Activated T-cell treated with anti-CD3 and anti-CD28 coated beads, Interleukin-2, amount 50 U/mL, for 72 hours (primary cell): Measurements from ENCODE around the gene SRRM3. TPM values are rescaled to one million over a fixed set of nuclear protein-coding genes. Genes with fewer than 3 reads are reported as not detected.
"Not testable (repeated sequence)": the region's sequence is repeated elsewhere in the genome, so short reads cannot be mapped to it uniquely, and the experiment has no call there.

Experiments
- ATAC-seq, 2 donors: fragments of 150-1000 bp; cut with Tn5 transposase; replicated peaks in 1 of 2; 2 replicates each; pipeline ENCODE4 v1.10.0; 2021; ENCODE audit warnings: moderate library complexity in 2 of 2, mild to moderate bottlenecking in 1 of 2
- DNase-seq, 2 donors: peaks; one replicate each; pipeline ENCODE4 v3.0.0; 2021 to 2022; ENCODE audit warnings: mixed read lengths in 1 of 2
- H3K27ac Mint-ChIP-seq: one replicate; pipeline ENCODE4 v1.8.0; 2022; ENCODE audit warnings: mild to moderate bottlenecking, moderate library complexity, mixed read lengths
- H3K27me3 Mint-ChIP-seq: one replicate; pipeline ENCODE4 v1.8.0; 2022; ENCODE audit warnings: low read depth, mixed read lengths
- H3K36me3 Mint-ChIP-seq, 2 donors: one replicate each; pipeline ENCODE4 v1.8.0; 2022; ENCODE audit warnings: mixed read lengths in 2 of 2, mild to moderate bottlenecking in 1 of 2; ENCODE audit not compliant: insufficient read depth in 2 of 2
- H3K4me1 Mint-ChIP-seq: one replicate; pipeline ENCODE4 v1.8.0; 2022; ENCODE audit warnings: low read depth, mixed read lengths
- H3K4me3 Mint-ChIP-seq, 2 donors: one replicate each; pipeline ENCODE4 v1.8.0; 2022; ENCODE audit warnings: mild to moderate bottlenecking in 2 of 2, mixed read lengths in 2 of 2, moderate library complexity in 2 of 2
- H3K9me3 Mint-ChIP-seq, 2 donors: one replicate each; pipeline ENCODE4 v1.8.0; 2022; ENCODE audit warnings: mixed read lengths in 2 of 2
- total RNA-seq, 2 donors: library from RNA; stranded (reverse); gene quantifications; one replicate each; pipeline ENCODE4 v1.2.3, GENCODE V29; 2022

The SRRM3 gene
- total RNA-seq, 2 donors from 2014 or later = 0.12 TPM; not detected in 1

- H3K9me3 Mint-ChIP-seq = no peaks in the 10 kb centered on the region
- no peak overlapping the region for H3K4me3 Mint-ChIP-seq
- DNase-seq (no peak), ATAC-seq (no peak)
- peaks cover 33% of the 10 kb centered on the region for H3K4me1 Mint-ChIP-seq
- no peak overlapping the region for H3K27ac Mint-ChIP-seq
- H3K27me3 Mint-ChIP-seq = no peaks in the 10 kb centered on the region
- peaks cover 9 to 20% of the 10 kb centered on the region in 2 donors for H3K36me3 Mint-ChIP-seq
These were observed 128.6 kb downstream of the SRRM3 start for GRCh38 chr7:76330261-76330660.

GRCh38 chr7:76330673-76331072, 129.0 kb downstream of the SRRM3 start:
- Mint-ChIP-seq H3K27me3 (no peaks in the 10 kb centered on the region), H3K36me3 (peaks cover 9 to 18% of the 10 kb centered on the region in 2 donors)
- ATAC-seq = no peak

GRCh38 chr7:76332078-76332477, 130.4 kb downstream of the SRRM3 start:
- DNase-seq (no peak), ATAC-seq (no peak)
- no peak overlapping the region for H3K4me3 Mint-ChIP-seq
- H3K4me1 Mint-ChIP-seq = peaks cover 33% of the 10 kb centered on the region
- H3K27ac Mint-ChIP-seq = no peak overlapping the region
- no peaks in the 10 kb centered on the region for H3K9me3 Mint-ChIP-seq
- H3K27me3 Mint-ChIP-seq = no peaks in the 10 kb centered on the region
- peaks cover 6 to 13% of the 10 kb centered on the region in 2 donors for H3K36me3 Mint-ChIP-seq

More at GRCh38 chr7:76330673-76331072, 129.0 kb downstream of the SRRM3 start:
- Mint-ChIP-seq H3K4me1 (peaks cover 33% of the 10 kb centered on the region), H3K9me3 (no peaks in the 10 kb centered on the region), H3K27ac (no peak overlapping the region), H3K4me3 (no peak overlapping the region)
- no peak for DNase-seq

- Mint-ChIP-seq H3K4me1 (peaks cover 37% of the 10 kb centered on the region), H3K9me3 (no peaks in the 10 kb centered on the region), H3K36me3 (peaks cover 6 to 12% of the 10 kb centered on the region in 2 donors), H3K27ac (peak overlapping the region; percentile 20), H3K27me3 (no peaks in the 10 kb centered on the region), H3K4me3 (no peak overlapping the region)
- ATAC-seq (no peak), DNase-seq (no peak)
These were observed 131.9 kb downstream of the SRRM3 start for GRCh38 chr7:76333511-76334101.

- ATAC-seq (no peak), DNase-seq (no peak)
- Mint-ChIP-seq H3K4me3 (no peak overlapping the region), H3K27ac (no peak overlapping the region), H3K36me3 (peaks cover 6 to 13% of the 10 kb centered on the region in 2 donors), H3K27me3 (no peaks in the 10 kb centered on the region), H3K9me3 (no peaks in the 10 kb centered on the region), H3K4me1 (peaks cover 36% of the 10 kb centered on the region)
These were observed 132.7 kb downstream of the SRRM3 start for GRCh38 chr7:76334320-76334967.

GRCh38 chr7:76335417-76335816, 133.7 kb downstream of the SRRM3 start:
- Mint-ChIP-seq H3K4me1 (peaks cover 38% of the 10 kb centered on the region), H3K36me3 (peaks cover 0 to 16% of the 10 kb centered on the region in 2 donors)
- H3K9me3 Mint-ChIP-seq, H3K4me3 Mint-ChIP-seq, H3K27me3 Mint-ChIP-seq, DNase-seq, H3K27ac Mint-ChIP-seq, ATAC-seq: not testable (repeated sequence)

GRCh38 chr7:76336094-76336493, 134.4 kb downstream of the SRRM3 start:
- no peaks in the 10 kb centered on the region for H3K9me3 Mint-ChIP-seq
- DNase-seq (no peak), ATAC-seq (no peak)
- peaks cover 1 to 19% of the 10 kb centered on the region in 2 donors for H3K36me3 Mint-ChIP-seq
- no peak overlapping the region for H3K4me3 Mint-ChIP-seq
- H3K4me1 Mint-ChIP-seq = peaks cover 41% of the 10 kb centered on the region
- no peaks in the 10 kb centered on the region for H3K27me3 Mint-ChIP-seq
- peak overlapping the region; percentile 46 for H3K27ac Mint-ChIP-seq

Other genes with a start within 250 kb of the SRRM3 start
- gene TMEM120A, start 207.3 kb upstream of the SRRM3 start, total RNA-seq = 10 to 100 TPM; 23.5 to 25.4 TPM
- gene STYXL1, start 153.9 kb upstream of the SRRM3 start, total RNA-seq = 10 to 100 TPM; 52.0 to 54.6 TPM
- gene MDH2, start 153.8 kb upstream of the SRRM3 start, total RNA-seq = 100 to 1,000 TPM; 162 to 170 TPM
- gene HSPB1, start 100.8 kb downstream of the SRRM3 start, total RNA-seq = 10 to 100 TPM; 39.7 to 42.0 TPM
- gene YWHAG, start 157.1 kb downstream of the SRRM3 start, total RNA-seq = 100 to 1,000 TPM; 107 to 120 TPM
- 1 to 10 TPM in 1 of 2 donors, under 1 TPM in 1; 0.60 to 1.0 TPM for gene SSC4D, start 207.8 kb downstream of the SRRM3 start, total RNA-seq
- 10 to 100 TPM in 1 of 2 donors, 1 to 10 TPM in 1; 7.7 to 11.8 TPM for gene ZP3, start 223.1 kb downstream of the SRRM3 start, total RNA-seq